HepG2 (cell line): ENCODE results near the gene PKD2L1. TPM values are rescaled to one million over a fixed set of nuclear protein-coding genes. Genes with fewer than 3 reads are reported as not detected.

Experiments used
- ATF1 ChIP-seq: IDR thresholded peaks from 2 replicates; pipeline ENCODE4 v1.6.1; 2016; ENCODE audit warnings: mild to moderate bottlenecking, control low read depth
- KDM4B ChIP-seq: sonication (generic); formaldehyde crosslinking; IDR thresholded peaks from 2 replicates; pipeline ENCODE4 v1.4.0; 2020; ENCODE audit warnings: missing genetic modification reagents
- MIER3 ChIP-seq: IDR thresholded peaks from 2 replicates; pipeline ENCODE4 v1.6.1; 2016; ENCODE audit warnings: missing compliant biosample characterization, borderline replicate concordance
- NFKBIZ ChIP-seq: IDR thresholded peaks from 2 replicates; pipeline ENCODE4 v1.6.1; 2018; ENCODE audit warnings: missing genetic modification reagents, missing compliant biosample characterization
- NFYB ChIP-seq: sonication (generic); formaldehyde crosslinking; IDR thresholded peaks from 2 replicates; pipeline ENCODE4 v1.4.0; 2020; ENCODE audit warnings: missing genetic modification reagents
- POLR2G ChIP-seq: fragments of 200-400 bp; formaldehyde crosslinking; IDR thresholded peaks from 2 replicates; pipeline ENCODE4 v1.6.1; 2018; ENCODE audit warnings: mild to moderate bottlenecking, low read depth, low read length, moderate library complexity
- THAP9 ChIP-seq: sonication (generic); formaldehyde crosslinking; IDR thresholded peaks from 2 replicates; pipeline ENCODE4; 2020; ENCODE audit warnings: missing genetic modification reagents, mild to moderate bottlenecking, borderline replicate concordance
- TIGD3 ChIP-seq: sonication (generic); formaldehyde crosslinking; IDR thresholded peaks from 2 replicates; pipeline ENCODE4 v1.5.1; 2020; ENCODE audit warnings: mild to moderate bottlenecking, missing genetic modification reagents, borderline replicate concordance
- ZC3H4 ChIP-seq: sonication (generic); formaldehyde crosslinking; IDR thresholded peaks from 2 replicates; pipeline ENCODE4 v1.4.0; 2020; ENCODE audit warnings: missing genetic modification reagents, borderline replicate concordance
- ZFAT ChIP-seq: sonication (generic); formaldehyde crosslinking; conservative IDR thresholded peaks from 2 replicates; pipeline ENCODE4 v1.8.1; 2023; ENCODE audit warnings: missing genetic modification reagents, inconsistent platforms
- ZNF263 ChIP-seq: sonication (generic); formaldehyde crosslinking; IDR thresholded peaks from 2 replicates; pipeline ENCODE4 v1.4.0; 2020; ENCODE audit warnings: missing genetic modification reagents
- ZNF280D ChIP-seq: sonication (generic); formaldehyde crosslinking; IDR thresholded peaks from 2 replicates; pipeline ENCODE4 v1.5.1; 2020; ENCODE audit warnings: mild to moderate bottlenecking, missing genetic modification reagents
- ZNF337 ChIP-seq: sonication (generic); formaldehyde crosslinking; IDR thresholded peaks from 2 replicates; pipeline ENCODE4 v1.5.1; 2020; ENCODE audit warnings: missing genetic modification reagents, low read depth, mild to moderate bottlenecking, borderline replicate concordance
- polyA plus RNA-seq, 8 experiments: library from polyadenylated mRNA; depleted of rRNA in 3 of 8; stranded (reverse) in 7 of 8; unstranded in 1 of 8; fragments of >200 nt; fragmentation: Illumina TruSeq in 4 of 8; extraction: Trizol in 4 of 8; gene quantifications; 2 replicates each; pipeline versions ENCODE4 v1.2.1 to v1.2.3, GENCODE V29; 2011 to 2016; ENCODE audit warnings: low read depth in 4 of 8, missing spikeins in 1 of 8, mixed read lengths in 1 of 8; ENCODE audit not compliant: insufficient read depth in 1 of 8
- total RNA-seq, 5 experiments: library from RNA; depleted of rRNA; stranded (reverse); fragments of >200 nt; fragmentation: Illumina TruSeq; extraction: Trizol; gene quantifications; 2 replicates each; pipeline ENCODE4 v1.2.3, GENCODE V29; 2016; ENCODE audit warnings: low read depth in 1 of 5
- TF ChIP-seq, protein P1 (sequence below): sonication (generic); formaldehyde crosslinking; IDR thresholded peaks from 2 replicates; pipeline ENCODE4 v1.4.0; 2020; ENCODE audit warnings: missing genetic modification reagents

PKD2L1 gene
- total and polyA plus RNA-seq, 2 of the 13 experiments (the other 11 are each of a cell fraction or from before 2014, with no cell fraction given): 0.07 to 0.15 TPM

- TF ChIP-seq KDM4B (CRISPR knock-in tag) (peak; percentile 41), ATF1 (CRISPR knock-in tag) (peak; percentile 54), ZFAT (CRISPR knock-in tag) (no peak), ZNF263 (no peak; the same call in 1 of the 2 replicates), TIGD3 (0 out of 2 replicates have a peak, but pooled peaks have one; percentile 29), ZNF280D (CRISPR knock-in tag) (no peak), ZC3H4 (peak; percentile 79), POLR2G (peak; percentile 83), THAP9 (CRISPR knock-in tag) (no peak; the same call in 1 of the 2 replicates), MIER3 (CRISPR knock-in tag) (peak; percentile 9; the same call in 1 of the 2 replicates), ZNF337 (no peak; the same call in 1 of the 2 replicates), NFYB (CRISPR knock-in tag) (peak; percentile 94), NFKBIZ (CRISPR knock-in tag) (peak; percentile 62; the same call in 1 of the 2 replicates)
- TF ChIP-seq, protein P1, sequence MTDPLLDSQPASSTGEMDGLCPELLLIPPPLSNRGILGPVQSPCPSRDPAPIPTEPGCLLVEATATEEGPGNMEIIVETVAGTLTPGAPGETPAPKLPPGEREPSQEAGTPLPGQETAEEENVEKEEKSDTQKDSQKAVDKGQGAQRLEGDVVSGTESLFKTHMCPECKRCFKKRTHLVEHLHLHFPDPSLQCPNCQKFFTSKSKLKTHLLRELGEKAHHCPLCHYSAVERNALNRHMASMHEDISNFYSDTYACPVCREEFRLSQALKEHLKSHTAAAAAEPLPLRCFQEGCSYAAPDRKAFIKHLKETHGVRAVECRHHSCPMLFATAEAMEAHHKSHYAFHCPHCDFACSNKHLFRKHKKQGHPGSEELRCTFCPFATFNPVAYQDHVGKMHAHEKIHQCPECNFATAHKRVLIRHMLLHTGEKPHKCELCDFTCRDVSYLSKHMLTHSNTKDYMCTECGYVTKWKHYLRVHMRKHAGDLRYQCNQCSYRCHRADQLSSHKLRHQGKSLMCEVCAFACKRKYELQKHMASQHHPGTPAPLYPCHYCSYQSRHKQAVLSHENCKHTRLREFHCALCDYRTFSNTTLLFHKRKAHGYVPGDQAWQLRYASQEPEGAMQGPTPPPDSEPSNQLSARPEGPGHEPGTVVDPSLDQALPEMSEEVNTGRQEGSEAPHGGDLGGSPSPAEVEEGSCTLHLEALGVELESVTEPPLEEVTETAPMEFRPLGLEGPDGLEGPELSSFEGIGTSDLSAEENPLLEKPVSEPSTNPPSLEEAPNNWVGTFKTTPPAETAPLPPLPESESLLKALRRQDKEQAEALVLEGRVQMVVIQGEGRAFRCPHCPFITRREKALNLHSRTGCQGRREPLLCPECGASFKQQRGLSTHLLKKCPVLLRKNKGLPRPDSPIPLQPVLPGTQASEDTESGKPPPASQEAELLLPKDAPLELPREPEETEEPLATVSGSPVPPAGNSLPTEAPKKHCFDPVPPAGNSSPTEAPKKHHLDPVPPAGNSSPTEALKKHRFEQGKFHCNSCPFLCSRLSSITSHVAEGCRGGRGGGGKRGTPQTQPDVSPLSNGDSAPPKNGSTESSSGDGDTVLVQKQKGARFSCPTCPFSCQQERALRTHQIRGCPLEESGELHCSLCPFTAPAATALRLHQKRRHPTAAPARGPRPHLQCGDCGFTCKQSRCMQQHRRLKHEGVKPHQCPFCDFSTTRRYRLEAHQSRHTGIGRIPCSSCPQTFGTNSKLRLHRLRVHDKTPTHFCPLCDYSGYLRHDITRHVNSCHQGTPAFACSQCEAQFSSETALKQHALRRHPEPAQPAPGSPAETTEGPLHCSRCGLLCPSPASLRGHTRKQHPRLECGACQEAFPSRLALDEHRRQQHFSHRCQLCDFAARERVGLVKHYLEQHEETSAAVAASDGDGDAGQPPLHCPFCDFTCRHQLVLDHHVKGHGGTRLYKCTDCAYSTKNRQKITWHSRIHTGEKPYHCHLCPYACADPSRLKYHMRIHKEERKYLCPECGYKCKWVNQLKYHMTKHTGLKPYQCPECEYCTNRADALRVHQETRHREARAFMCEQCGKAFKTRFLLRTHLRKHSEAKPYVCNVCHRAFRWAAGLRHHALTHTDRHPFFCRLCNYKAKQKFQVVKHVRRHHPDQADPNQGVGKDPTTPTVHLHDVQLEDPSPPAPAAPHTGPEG: no peak
Observed at GRCh38 chr10:100373298-100374199, 43.5 kb upstream of the PKD2L1 start (continued).
